Endothelial cell of umbilical vein (primary cell): ENCODE measurements around the gene CXCR3. TPM values are rescaled to one million over a fixed set of nuclear protein-coding genes. Genes with fewer than 3 reads are reported as not detected.

Experiments used
- BruUV-seq: library from RNA; stranded (reverse); fragments of 400-500 nt; replicated peaks from 2 replicates; lab custom pipeline; 2021; lab: Mats Ljungman, UMichigan
- CTCF ChIA-PET: fragments of 300-600, 350-600 bp; sonication (Branson Sonifier 250); formaldehyde crosslinking; loops from one replicate; lab custom pipeline; 2021; ENCODE audit warnings: antibody characterized with exemption, inconsistent platforms; lab: Charles Lee
- POLR2A ChIA-PET: fragments of 300-600, 350-600 bp; sonication (Branson Sonifier 250); formaldehyde crosslinking; loops from one replicate; lab custom pipeline; 2021; ENCODE audit warnings: antibody characterized with exemption, inconsistent platforms; lab: Charles Lee
- DNase-seq: peaks from one replicate; pipeline ENCODE4 v3.0.0-alpha.2; 2011; ENCODE audit warnings: low read depth, low spot score
- FAIRE-seq: peaks from 2 replicates; lab custom pipeline; 2011; peaks lifted over from hg19 to GRCh38; lab: Jason Lieb, UNC
- H2AFZ ChIP-seq: 2 replicates; pipeline ENCODE4 v1.6.0; 2012; ENCODE audit warnings: low read depth, low read length, control low read depth, inconsistent platforms
- H3K27ac ChIP-seq: 2 replicates; pipeline ENCODE4 v1.5.1; 2011; ENCODE audit warnings: low read depth, mild to moderate bottlenecking, control low read depth, low read length, moderate library complexity; ENCODE audit not compliant: insufficient read depth
- H3K27me3 ChIP-seq, 2 experiments: 2 replicates each; pipeline versions ENCODE4 v1.6.0 to v1.6.1; 2011; ENCODE audit warnings: low read length in 2 of 2, mixed read lengths in 1 of 2; ENCODE audit not compliant: control insufficient read depth in 2 of 2, insufficient read depth in 2 of 2
- H3K36me3 ChIP-seq, 2 experiments: 2 replicates in 1 of 2; 3 replicates in 1 of 2; pipeline ENCODE4 v1.5.1; 2011; ENCODE audit warnings: low read length in 2 of 2, mild to moderate bottlenecking in 1 of 2, moderate library complexity in 1 of 2; ENCODE audit not compliant: control insufficient read depth in 2 of 2, insufficient read depth in 2 of 2; ENCODE audit errors: extremely low read depth in 1 of 2
- H3K4me1 ChIP-seq: 3 replicates; pipeline ENCODE4 v1.5.1; 2011; ENCODE audit warnings: mild to moderate bottlenecking, low read length; ENCODE audit not compliant: control insufficient read depth, insufficient read depth; ENCODE audit errors: extremely low read depth
- H3K4me2 ChIP-seq: 2 replicates; pipeline ENCODE4 v1.6.1; 2011; ENCODE audit warnings: low read length, control low read depth, mixed read lengths; ENCODE audit not compliant: insufficient read depth
- H3K4me3 ChIP-seq, 3 experiments: fragments of 200-600 bp in 1 of 3; sonication (generic), shearing (Covaris generic) in 1 of 3; replicated peaks in 1 of 3; 2 replicates each; pipeline ENCODE4 v1.5.1; 2011 to 2016; ENCODE audit warnings: control low read depth in 3 of 3, low read length in 3 of 3, mild to moderate bottlenecking in 2 of 3, inconsistent platforms in 1 of 3, low read depth in 1 of 3, moderate library complexity in 1 of 3; ENCODE audit not compliant: insufficient read depth in 1 of 3
- H3K79me2 ChIP-seq: 2 replicates; pipeline ENCODE4 v1.6.0; 2012; ENCODE audit warnings: low read length, inconsistent platforms; ENCODE audit not compliant: control insufficient read depth, insufficient read depth
- H3K9ac ChIP-seq: replicated peaks from 2 replicates; pipeline ENCODE3; 2011; ENCODE audit warnings: low read length, control low read depth; ENCODE audit not compliant: insufficient read depth; ENCODE audit errors: extremely low read depth
- H3K9me1 ChIP-seq: replicated peaks from 3 replicates; pipeline ENCODE4 v1.6.0; 2011; ENCODE audit warnings: mild to moderate bottlenecking, low read length; ENCODE audit not compliant: control insufficient read depth, insufficient read depth; ENCODE audit errors: extremely low read depth
- H3K9me3 ChIP-seq: replicated peaks from 2 replicates; pipeline ENCODE4 v1.5.1; 2012; ENCODE audit warnings: low read length, inconsistent platforms; ENCODE audit not compliant: control insufficient read depth, insufficient read depth
- H4K20me1 ChIP-seq: replicated peaks from 2 replicates; pipeline ENCODE3; 2011; ENCODE audit warnings: mild to moderate bottlenecking, low read length; ENCODE audit not compliant: control insufficient read depth, insufficient read depth; ENCODE audit errors: extremely low read depth
- EZH2 ChIP-seq: IDR thresholded peaks from 2 replicates; pipeline ENCODE4 v1.6.1; 2012; ENCODE audit warnings: borderline replicate concordance, low read depth, mild to moderate bottlenecking, moderate library complexity, low read length, inconsistent platforms; ENCODE audit not compliant: severe bottlenecking
- FOS ChIP-seq: IDR thresholded peaks from 2 replicates; pipeline ENCODE4 v1.6.1; 2011; ENCODE audit warnings: mild to moderate bottlenecking, low read length, moderate library complexity, borderline replicate concordance; ENCODE audit not compliant: insufficient read depth
- GATA2 ChIP-seq: IDR thresholded peaks from 2 replicates; pipeline ENCODE4 v1.7.0; 2011; ENCODE audit warnings: low read depth, mild to moderate bottlenecking, moderate library complexity, mixed read lengths, low read length; ENCODE audit not compliant: insufficient read length, insufficient read depth
- JUN ChIP-seq: IDR thresholded peaks from 2 replicates; pipeline ENCODE4 v1.6.1; 2011; ENCODE audit warnings: borderline replicate concordance, low read depth; ENCODE audit not compliant: insufficient read length, insufficient read depth
- MYC ChIP-seq: IDR thresholded peaks from one replicate; pipeline ENCODE4 v1.6.1; 2011; ENCODE audit warnings: mild to moderate bottlenecking, low read depth, low read length
- POLR2A ChIP-seq: IDR thresholded peaks from 2 replicates; pipeline ENCODE4 v1.6.1; 2012; ENCODE audit warnings: low read depth, mild to moderate bottlenecking, control low read depth, low read length
- POLR2AphosphoS5 ChIP-seq: IDR thresholded peaks from 2 replicates; pipeline ENCODE4 v1.6.1; 2012; ENCODE audit warnings: low read depth, mild to moderate bottlenecking, control low read depth, low read length, moderate library complexity; ENCODE audit not compliant: insufficient read depth
- dilution Hi-C: fragments of 300-500 bp; cut with MboI; formaldehyde crosslinking; loops from one replicate; pipeline ENCODE4 v1.15.0; 2019; ENCODE audit warnings: low sequenced_read_pairs; ENCODE audit not compliant: extremely low pct_ligation_motif_present
- intact Hi-C: fragments of 100-400 bp; cut with micrococcal nuclease; formaldehyde crosslinking; loops from one replicate; pipeline ENCODE4 v1.10.0; 2022
- polyA plus RNA-seq, 4 experiments: library from polyadenylated mRNA; depleted of rRNA in 3 of 4; stranded (reverse) in 3 of 4; unstranded in 1 of 4; fragments of >200 nt; gene quantifications; 2 replicates each; pipeline versions ENCODE4 v1.2.1 to v1.2.3, GENCODE V29; 2011 to 2012; ENCODE audit warnings: missing spikeins in 1 of 4
- total RNA-seq: library from RNA; stranded (reverse); gene quantifications from 2 replicates; pipeline ENCODE4 v1.2.3, GENCODE V29; 2021
- TF ChIP-seq, protein P1 (sequence below), 2 donors: IDR thresholded peaks; 1 replicate in 1 of 2; 2 replicates in 1 of 2; pipeline ENCODE4 v1.5.1; 2011; ENCODE audit warnings: low read length in 2 of 2, mild to moderate bottlenecking in 2 of 2, moderate library complexity in 2 of 2, control low read depth in 1 of 2, inconsistent platforms in 1 of 2, low read depth in 1 of 2; ENCODE audit not compliant: insufficient read depth in 1 of 2; ENCODE audit errors: extremely low read depth in 1 of 2
- TF ChIP-seq, protein P2 (sequence below): IDR thresholded peaks from 2 replicates; pipeline ENCODE4 v1.6.1; 2011; ENCODE audit not compliant: insufficient read depth, insufficient read length

Gene CXCR3
- total and polyA plus RNA-seq, 2 donors (not counting 3 experiments of a cell fraction or from before 2014, with no cell fraction given), result not detected

DNA sequence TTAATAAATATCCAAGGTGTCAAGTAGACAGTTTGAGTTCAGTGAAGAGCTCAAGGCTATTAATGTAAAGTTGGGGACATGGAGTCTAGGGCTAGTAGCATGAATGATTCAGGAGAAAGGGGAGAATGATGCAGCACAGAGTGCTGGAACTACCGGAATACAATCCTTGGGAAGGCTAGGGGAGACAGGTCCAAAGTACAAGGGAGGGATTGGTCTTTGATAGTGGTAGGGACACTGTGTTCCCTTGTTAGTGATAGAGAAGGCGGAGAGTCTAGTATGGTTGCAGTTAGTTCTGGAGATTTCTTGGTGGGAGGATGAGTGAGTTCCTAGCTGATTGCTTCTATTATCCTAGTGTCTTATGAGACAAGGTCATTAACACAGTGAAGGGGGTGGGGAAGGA, 31.4 kb downstream of the CXCR3 start:
- no TSS peak for BruUV-seq
- H3K4me3 ChIP-seq, result no peak overlapping the region
- no peaks in the 10 kb centered on the region for H3K9me1 ChIP-seq
- dilution Hi-C loops (no loop called here), intact Hi-C loops (no loop called here)
- no peak overlapping the region for H2AFZ ChIP-seq
- H4K20me1 ChIP-seq, result no peaks in the 10 kb centered on the region
- no peak for FAIRE-seq
- no peaks in the 10 kb centered on the region for H3K4me1 ChIP-seq
- no peaks in the 10 kb centered on the region for H3K27me3 ChIP-seq
- CTCF ChIA-PET, result interaction anchor here (0.8 kb wide), 1 partner anchor 65 kb away, joined by 3 read pairs; no protein-coding TSS in a partner anchor
- POLR2A ChIA-PET, result no interaction called here
- no peaks in the 10 kb centered on the region for H3K79me2 ChIP-seq
- H3K4me2 ChIP-seq, result no peak overlapping the region
- DNase-seq, result no peak
- H3K9ac ChIP-seq, result no peak overlapping the region
- H3K9me3 ChIP-seq, result no peaks in the 10 kb centered on the region
- no peak overlapping the region for H3K27ac ChIP-seq
- TF ChIP-seq MYC (no peak), POLR2A (no peak), GATA2 (no peak), POLR2AphosphoS5 (no peak), EZH2 (no peak), FOS (no peak), JUN (no peak)
- TF ChIP-seq, protein P1, sequence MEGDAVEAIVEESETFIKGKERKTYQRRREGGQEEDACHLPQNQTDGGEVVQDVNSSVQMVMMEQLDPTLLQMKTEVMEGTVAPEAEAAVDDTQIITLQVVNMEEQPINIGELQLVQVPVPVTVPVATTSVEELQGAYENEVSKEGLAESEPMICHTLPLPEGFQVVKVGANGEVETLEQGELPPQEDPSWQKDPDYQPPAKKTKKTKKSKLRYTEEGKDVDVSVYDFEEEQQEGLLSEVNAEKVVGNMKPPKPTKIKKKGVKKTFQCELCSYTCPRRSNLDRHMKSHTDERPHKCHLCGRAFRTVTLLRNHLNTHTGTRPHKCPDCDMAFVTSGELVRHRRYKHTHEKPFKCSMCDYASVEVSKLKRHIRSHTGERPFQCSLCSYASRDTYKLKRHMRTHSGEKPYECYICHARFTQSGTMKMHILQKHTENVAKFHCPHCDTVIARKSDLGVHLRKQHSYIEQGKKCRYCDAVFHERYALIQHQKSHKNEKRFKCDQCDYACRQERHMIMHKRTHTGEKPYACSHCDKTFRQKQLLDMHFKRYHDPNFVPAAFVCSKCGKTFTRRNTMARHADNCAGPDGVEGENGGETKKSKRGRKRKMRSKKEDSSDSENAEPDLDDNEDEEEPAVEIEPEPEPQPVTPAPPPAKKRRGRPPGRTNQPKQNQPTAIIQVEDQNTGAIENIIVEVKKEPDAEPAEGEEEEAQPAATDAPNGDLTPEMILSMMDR (IDR thresholded peaks at IDR 0.05; ENCODE audit: extremely low read depth in 1 of 2, insufficient read depth in 1 of 2, low read depth in 1 of 2, low read length in 2 of 2), result no peak
- TF ChIP-seq, protein P2, sequence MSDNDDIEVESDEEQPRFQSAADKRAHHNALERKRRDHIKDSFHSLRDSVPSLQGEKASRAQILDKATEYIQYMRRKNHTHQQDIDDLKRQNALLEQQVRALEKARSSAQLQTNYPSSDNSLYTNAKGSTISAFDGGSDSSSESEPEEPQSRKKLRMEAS, result no peak
- H3K36me3 ChIP-seq, result no peaks in the 10 kb centered on the region
